GM19035 (cell line): ENCODE results near the gene NIM1K.
"Not testable (repeated sequence)": the region's sequence is repeated elsewhere in the genome, so short reads cannot be mapped to it uniquely, and the experiment has no call there.

Experiments used
- ATAC-seq: cut with Tn5 transposase; IDR thresholded peaks from one replicate; pipeline ENCODE4 v1.9.1; 2021; ENCODE audit not compliant: unreplicated experiment

NIM1K gene

DNA sequence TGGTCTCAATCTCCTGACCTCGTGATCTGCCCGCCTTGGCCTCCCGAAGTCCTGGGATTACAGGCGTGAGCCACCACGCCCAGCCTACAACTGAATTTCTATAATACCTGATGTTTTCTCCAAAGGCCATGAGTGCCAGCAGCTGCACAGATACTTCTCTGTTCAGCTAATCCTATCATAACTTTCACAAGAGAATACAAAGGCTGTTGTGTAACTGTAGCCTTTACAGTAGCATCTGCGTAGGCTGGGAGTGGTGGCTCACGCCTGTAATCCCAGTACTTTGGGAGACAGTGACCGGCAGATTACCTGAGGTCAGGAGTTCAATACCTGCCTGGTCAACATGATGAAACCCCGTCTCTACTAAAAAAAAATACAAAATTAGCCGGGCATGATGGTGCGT lies 8.9 kb upstream of the NIM1K start:
- not testable (repeated sequence) for ATAC-seq

DNA sequence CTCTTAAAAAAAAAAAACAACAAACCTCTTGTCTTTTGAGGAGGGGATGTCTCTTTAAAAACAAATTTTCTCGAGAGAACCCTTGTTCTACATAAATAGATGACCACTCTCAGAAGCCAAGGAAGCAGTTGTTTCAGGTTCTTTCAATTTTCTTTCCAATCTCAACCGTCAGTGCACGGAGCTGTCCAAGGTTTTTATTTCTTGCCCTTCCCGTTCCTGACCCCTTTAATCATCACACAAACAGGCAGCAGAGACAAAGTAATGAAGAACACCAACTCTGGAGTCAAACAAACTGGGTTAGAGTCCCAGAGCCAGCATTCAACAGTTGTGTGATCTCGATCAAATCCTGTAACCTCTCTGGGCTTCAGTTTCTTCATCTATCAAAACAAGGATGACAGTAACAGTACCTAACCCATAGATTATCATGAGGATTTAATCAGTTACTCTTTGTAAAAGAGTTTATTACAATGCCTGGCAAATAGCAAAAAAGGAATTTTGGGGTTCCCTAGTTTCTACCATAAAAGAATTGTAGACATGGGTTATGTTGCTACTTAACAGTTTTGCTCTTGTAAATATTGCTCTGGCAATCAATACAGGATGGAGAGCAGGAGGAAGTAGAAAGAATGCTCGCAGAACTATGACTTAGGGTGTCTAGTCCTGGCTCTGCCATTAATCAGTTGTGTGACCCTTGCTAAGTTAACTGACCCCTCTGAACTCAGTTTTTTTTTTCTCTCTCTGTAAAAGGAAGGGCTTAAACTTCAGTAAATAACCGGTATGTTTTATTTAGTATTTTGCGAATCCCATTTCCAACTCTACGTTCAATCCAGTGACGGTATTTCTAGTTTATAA lies 1.0 kb upstream of the NIM1K start:
- ATAC-seq = no peak

DNA sequence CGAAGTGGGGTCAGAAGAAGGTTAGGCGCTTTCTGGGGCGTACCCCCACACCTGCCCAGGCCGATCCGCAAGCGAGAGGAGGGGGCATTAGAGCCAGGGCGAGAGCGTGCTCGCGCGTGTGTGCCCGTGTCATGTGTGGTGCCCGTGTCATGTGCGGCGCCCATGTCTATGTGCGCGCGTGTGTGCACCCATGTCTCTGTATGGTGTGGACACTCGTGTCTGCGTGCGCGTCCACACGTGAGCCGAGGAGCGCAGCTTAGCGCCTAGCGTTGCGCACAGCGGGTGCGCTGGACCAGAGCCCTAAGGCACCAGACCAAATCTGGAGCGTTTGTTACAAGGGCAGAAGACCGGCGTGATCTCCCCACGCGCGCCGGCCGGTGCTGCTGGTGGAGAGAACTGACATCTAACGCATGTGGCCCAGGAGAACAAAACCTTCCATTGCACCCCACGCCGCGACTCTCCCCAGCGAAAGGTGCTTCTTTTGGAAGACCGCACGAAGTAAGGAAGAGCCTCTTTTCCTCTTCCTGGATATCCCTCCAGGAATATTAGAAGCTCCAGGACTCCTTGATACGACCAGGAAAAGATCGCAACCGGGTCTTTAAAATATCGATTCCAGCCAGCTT lies 644 bp downstream of the NIM1K start:
- peak; percentile 25 for ATAC-seq

DNA sequence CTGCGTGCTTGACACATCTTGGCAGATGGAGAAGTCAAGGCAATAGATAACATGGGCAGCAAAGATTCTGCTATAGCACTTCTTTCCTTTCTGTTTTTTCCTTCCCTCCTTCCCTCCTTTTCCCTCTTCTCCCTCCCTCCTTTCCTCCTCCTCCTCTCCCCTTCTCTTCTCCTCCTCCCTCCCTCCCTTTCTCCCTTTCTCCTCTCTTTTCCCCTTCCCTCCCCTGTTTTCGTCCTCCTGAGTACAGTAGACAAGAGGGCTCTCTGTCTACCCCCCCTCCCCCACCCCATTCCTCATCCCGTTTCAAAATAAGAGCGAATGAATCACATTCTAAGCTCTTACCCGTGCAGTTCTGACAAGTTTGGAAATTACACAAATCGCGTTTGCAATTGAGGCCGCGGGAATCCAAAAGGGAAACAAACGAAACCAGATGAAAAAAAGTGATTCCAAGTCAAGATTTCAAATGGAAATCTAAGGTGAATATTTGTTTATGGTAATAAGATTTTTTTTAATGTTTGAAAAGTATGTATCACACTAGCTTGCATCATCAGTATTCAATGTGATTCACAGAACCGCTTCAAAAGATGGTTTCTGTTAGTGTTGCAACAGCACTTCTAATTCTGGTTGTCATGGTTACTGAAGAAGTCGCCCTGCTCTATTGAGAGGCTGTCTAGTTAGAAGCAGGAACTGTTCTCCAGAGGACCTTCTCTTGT lies 1.3 kb downstream of the NIM1K start:
- ATAC-seq = peak; percentile 43

DNA sequence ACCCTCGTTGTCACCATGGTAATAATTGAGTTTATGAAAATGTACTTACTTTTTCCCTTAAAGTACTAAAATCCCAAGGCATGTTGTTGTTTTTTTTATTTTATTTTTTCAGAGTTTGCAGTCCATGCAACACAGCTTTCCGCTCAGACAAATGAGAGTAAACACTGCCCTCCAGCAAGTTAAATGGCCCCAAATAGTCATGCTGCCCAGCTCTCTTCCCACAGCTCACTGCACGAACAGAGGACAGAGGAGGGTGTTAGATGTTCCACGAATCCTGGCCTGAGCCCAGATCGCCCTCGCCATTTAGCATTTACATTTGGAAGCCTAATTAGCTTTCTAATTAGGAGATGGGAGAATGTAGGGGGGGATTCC lies 1.9 kb downstream of the NIM1K start:
- no peak for ATAC-seq

DNA sequence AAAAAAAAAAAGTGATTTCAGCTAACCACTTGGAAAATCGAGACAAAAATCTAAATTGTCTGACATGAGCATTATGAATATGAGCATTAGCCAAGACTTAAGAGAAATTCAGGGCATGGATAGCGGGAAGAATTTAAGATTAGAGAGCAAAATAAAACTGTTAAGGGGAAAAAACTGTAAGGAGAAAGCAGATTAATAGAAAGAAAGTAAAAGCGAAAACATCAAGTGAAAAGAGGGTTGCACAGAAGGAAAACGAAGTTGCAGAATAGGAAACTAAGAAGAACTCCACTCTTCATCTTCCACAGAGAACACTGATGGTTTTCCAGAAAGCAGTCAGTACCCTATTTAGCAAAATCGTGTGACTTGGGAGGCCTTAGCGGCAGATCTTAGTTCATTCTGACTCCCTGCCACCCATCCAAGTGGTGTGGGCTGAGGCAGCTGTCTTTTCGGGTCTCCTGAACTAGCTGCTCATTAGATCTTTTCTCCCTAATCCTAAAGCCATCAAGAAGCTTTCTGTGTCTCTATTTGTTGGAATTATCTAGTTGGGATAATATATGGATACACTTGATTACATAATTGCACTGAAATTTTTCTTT lies 3.7 kb downstream of the NIM1K start:
- no peak for ATAC-seq

DNA sequence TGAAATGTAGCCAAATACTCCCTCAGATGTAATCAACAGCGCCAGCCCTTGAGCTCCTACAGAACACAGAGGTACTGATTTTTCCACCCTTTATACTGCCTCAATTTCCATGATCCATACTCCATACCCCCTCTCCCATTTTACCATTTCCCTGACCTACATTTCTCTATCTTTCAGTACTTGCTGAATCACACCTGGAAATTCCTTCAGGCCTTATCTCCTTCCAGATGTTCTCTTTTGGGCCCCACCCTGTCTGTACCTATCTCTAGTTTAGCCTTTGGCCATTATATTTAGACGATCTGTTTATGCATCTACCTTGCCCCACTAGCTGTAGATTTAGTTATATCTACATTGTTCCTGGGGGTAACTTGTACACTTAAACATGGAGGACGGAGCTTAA lies 5.5 kb downstream of the NIM1K start:
- ATAC-seq = no peak

DNA sequence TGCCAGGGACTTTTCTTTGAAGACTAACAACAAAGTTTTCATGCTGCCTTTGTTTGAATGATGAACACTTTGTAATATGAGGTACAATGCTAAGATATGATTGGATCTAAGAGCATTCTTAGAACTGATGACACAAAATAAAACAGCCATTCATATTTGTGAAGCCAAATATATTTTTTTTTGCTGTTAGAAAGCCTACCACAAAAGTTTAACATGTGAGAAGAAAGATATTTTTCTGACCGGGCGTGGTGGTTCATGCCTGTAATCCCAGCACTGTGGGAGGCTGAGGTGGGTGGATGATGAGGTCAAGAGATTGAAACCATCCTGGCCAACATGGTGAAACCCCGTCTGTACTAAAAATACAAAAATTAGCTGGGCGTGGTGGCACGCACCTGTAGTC lies 9.4 kb downstream of the NIM1K start:
- ATAC-seq = not testable (repeated sequence)

DNA sequence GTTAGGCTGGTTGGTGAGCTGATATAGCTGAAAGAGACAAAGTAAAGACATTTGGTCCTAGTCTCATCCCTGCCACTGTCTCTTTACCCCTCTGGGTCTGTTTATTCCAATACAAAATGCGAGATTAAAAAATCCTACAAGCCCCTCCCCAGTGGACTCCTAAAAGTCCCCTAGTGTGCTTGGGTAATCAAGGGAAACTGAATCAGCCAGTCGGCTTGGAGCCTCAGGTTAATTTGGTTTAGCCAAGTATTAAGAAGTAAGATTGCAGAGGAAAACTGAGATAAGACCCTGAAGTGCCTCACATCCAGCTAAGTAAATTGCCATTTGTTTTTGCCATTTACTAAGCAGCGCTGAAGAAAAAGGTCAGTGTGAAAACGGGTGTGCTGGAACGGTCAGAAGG lies 10.4 kb downstream of the NIM1K start:
- ATAC-seq = no peak

DNA sequence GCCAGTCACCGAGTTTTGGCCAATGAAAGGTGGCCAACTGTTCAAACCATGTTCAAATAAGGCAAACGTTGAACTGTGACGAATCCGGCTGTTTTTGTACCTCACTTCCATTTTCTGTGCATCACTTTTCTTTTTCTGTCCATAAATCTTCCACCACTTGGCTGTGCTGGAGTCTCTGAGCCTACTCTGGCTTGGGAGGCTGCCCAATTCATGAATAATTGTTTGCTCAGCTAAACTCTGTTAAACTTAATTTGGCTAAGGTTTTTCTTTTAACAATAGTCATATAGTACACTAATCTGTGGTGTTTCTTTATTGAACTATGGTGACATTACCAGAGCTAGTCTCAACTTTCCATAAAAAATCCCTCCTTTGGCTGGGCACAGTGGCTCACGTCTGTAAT lies 11.3 kb downstream of the NIM1K start:
- ATAC-seq = no peak

DNA sequence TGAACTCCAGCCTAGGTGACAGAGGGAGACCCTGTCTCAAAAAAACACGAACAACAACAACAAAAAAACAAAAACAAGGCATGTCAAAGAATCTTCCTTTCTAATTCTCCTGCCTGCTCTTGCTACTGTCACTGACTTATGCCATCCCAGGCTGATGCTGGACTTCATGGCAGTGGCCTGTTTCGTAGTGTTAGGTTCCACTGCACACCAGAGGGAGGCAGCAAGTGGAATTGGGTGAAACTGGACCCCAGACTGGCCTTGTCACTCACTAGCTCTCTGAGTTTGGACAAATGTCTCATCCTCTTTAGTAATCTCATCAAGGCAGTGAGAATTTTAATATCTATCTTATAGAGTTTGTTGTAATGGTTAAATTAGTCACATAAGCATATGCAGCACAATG lies 12.9 kb downstream of the NIM1K start:
- no peak for ATAC-seq

DNA sequence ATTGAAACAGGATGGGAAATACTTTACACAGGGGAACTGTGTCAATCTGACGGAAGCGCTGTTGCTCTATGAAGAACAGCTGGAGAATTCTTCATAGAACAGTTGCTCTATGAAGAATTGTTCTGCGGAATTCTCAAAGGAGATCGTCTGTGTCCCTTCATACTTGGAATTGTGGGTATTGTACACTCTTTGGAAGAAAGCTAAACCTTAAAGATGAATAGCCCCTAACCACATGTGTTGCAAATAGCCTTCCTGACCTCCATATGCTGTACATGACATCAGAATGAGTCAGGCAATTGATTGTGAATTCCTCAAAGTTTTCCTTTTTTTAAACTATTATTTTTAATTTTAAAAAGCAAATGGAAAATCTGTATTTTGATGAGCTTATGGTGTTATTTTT lies 15.6 kb downstream of the NIM1K start:
- no peak for ATAC-seq

DNA sequence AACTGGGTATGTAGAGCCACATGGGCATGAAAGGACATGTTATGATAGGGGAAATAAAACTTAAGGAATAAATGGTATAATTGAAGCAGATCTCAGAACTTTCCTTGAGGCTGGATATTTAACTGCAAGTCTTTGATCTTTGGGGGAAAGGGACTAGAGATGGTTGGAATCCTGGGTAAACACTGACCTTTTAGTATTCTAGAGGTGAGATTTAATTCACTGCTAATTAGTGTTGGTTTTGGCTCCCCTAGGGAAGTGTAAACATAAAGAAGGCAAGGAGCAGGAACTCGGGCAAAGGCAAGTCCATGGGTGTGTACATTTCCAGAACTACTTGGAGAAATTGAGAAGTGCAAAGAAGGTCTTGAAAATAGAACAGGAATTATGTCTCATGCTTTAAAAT lies 16.6 kb downstream of the NIM1K start:
- no peak for ATAC-seq

DNA sequence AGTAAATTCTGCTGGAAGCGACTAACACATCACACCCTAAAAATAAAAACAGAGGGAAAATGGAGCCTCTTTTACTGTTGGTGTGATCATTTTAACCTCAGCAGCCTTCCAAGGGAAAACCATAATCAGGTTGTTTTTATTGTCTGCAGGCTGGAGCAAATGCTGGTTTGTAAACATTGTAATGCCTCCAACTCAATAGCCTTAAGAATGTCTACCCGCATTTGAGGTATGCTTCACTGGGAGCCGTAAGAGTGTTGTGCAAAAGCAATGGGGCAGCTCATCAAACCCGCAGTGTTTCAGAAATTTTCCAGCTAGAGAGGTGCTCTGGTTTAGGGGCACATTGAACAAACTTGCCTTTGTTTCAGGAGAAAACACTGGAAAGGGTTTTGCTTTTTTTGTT lies 17.0 kb downstream of the NIM1K start:
- ATAC-seq = no peak

DNA sequence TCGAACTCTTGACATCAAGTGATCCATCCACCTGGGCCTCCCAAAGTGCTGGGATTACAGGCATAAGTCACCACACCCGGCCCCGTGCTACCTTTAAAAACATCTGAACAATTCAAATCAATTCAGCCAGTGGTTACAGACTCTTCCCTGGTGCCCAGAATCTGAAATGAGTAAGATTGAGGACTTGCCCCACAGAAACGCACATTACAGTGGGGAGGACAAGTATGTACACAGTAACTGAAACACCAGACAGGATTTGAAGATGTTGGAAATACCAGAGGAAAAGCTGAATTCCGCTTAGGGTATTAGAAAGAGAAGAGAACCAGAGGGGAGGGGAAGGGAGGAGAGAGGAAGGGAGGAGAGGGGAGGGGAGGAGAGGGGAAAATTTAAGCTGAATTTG lies 17.8 kb downstream of the NIM1K start:
- no peak for ATAC-seq

DNA sequence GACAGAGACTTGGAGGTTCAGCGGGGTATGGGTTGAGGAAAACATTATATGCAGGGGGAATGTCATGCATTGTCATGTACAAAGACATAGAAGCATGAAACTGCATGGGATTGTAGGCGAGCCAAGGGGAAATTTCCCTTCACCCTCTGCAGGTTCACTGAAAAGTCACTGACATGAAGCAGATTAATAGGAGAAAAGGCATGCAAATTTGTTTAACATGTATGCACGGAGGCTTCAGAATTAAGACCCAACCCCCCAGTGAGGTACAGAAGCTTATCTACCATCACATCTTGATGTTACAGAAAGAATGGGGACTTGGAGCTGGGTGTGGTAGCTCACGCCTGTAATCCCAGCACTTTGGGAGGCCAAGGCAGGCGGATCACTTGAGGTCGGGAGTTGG lies 18.5 kb downstream of the NIM1K start:
- no peak for ATAC-seq

DNA sequence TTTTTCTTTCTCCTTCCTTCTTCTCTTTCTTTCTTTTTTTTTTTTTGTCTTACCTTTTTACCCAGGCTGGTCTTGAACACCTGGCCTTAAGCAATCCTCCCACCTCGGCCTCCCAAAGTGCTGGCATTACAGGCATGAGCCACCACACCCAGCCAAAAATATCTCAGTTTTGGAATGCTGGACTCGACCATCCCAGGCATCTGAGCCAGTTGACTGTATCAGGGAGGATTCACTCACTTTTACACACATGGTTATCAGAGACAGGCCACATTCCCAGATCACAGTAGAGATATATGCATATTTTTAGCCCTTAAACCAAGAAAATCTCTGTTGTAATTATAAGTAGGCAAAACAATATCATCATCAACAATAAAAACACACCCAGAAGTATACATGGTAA lies 21.9 kb downstream of the NIM1K start:
- no peak for ATAC-seq

DNA sequence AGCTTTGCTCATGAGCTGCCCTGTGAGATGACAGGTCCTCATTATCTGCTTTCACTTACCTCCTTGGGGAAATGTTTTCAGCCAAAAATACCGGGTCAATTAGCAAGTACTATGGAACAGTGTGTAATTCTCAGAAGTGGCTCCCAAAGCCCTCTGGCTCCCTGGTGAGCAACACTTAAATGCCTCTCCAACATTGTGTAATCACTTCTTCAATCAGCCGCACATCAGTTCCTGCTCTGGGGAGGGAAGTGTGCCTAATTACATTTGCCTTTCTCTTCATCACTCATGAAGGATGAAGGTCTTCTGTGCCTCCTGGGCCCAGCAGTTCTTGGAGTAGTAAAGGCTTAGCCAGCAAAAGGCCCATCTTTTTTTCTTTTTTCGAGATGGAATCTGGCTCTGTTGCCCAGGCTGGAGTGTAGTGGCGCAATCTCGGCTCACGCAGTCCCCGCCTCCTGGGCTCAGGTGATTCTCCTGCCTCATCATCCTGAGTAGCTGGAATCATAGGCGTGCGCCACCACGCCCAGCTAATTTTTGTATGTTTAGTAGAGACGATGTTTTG lies 23.1 kb downstream of the NIM1K start:
- no peak for ATAC-seq

DNA sequence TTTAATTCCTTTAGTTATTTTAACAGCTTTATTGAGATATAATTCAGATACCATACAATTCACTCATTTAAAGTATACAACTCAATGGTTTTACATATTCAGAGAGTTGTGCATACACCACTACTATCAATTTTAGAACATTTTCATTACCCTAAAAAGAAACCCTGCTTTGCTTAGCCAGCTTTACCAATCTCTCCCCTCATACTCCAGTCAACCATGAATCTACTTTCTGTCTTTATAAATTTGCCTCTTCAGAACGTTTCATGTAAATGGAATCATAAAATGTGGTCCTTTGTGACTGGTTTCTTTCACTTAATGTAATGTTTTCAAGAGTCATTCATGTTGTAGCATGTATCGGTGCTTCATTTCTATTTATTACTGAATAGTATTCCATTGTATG lies 24.9 kb downstream of the NIM1K start:
- ATAC-seq = no peak

DNA sequence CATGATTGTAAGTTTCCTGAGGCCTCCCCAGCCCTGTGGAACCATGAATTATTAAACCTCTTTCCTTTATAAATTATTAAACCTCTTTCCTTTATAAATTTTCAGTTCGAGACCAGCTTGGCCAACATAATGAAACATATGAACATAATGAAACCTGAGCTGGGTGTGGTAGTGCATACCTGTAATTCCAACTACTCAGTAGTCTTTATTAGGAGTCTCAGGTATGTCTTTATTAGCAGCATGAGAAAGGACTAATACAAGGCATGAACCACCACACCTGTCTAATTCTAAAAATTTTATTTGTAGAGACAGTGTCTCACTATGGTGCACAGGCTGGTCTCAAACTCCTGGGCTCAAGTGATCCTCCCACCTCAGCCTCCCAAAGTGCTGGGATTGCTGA lies 27.1 kb downstream of the NIM1K start:
- ATAC-seq = no peak

DNA sequence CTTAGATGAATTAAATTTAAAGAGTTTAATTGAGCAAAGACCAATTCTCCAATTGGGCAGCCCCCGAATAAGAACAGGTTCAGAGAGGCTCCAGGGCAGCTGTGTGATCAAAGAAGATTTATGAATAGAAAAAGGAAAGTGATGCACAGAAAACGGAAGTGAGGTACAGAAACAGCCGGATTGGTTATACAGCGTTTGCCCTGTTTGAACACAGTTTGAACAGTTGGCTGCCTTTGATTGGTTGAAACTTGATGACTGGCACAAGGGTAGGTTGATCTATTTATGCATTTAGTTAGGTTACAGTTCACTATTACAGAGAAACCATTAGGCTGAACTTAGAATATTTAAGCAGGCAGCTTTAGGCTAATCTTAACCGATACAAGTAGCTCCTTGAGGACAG lies 29.5 kb downstream of the NIM1K start:
- no peak for ATAC-seq
